Colonic mucosa (tissue), 4 donors: Measurements from ENCODE around the gene AKAP6. TPM values are rescaled to one million over a fixed set of nuclear protein-coding genes. Genes with fewer than 3 reads are reported as not detected.

Experiments used
- DNase-seq: peaks from one replicate; pipeline ENCODE4 v3.0.0-alpha.2; 2020
- H3K27ac ChIP-seq: fragments of 200-600 bp; one replicate; pipeline ENCODE4 v1.8.0; 2021
- H3K27me3 ChIP-seq: fragments of 200-600 bp; one replicate; pipeline ENCODE4 v1.8.0; 2021
- H3K36me3 ChIP-seq: fragments of 200-600 bp; one replicate; pipeline ENCODE4 v1.8.0; 2021
- H3K4me1 ChIP-seq: fragments of 200-600 bp; one replicate; pipeline ENCODE4 v1.8.0; 2021; ENCODE audit warnings: mild to moderate bottlenecking
- H3K4me3 ChIP-seq: fragments of 200-600 bp; one replicate; pipeline ENCODE4 v1.8.0; 2021
- H3K9ac ChIP-seq, 2 donors: one replicate each; pipeline ENCODE4 v1.7.0; 2013; ENCODE audit warnings: control low read depth in 2 of 2, low read depth in 2 of 2, low read length in 2 of 2
- H3K9me3 ChIP-seq: fragments of 200-600 bp; one replicate; pipeline ENCODE4 v1.8.0; 2021
- CTCF ChIP-seq: fragments of 200-600 bp; IDR thresholded peaks from one replicate; pipeline ENCODE4 v1.8.0; 2022; ENCODE audit warnings: antibody characterized with exemption, mild to moderate bottlenecking
- intact Hi-C: fragments of 100-400 bp; cut with DNase I; formaldehyde crosslinking; loops from one replicate; pipeline ENCODE4 v1.14.1; 2022
- total RNA-seq, 2 donors: library from RNA; stranded (reverse); fragmentation: NEBNext Ultra II Directional in 1 of 2; extraction: Animal tissue kit (Norgen Biotek cat#: 25700) in 1 of 2; gene quantifications; one replicate each; pipeline ENCODE4 v1.2.1, GENCODE V29; 2021
- donor health status: healthy.
- donor health status: DM: no; HTN: no; CAD: no.
- donor health status: DM: no; HTN: no; CAD: no.

AKAP6 gene
- total RNA-seq, 2 donors from 2014 or later: 1.3 to 10.3 TPM

- no peak overlapping the region for H3K9ac ChIP-seq
- H3K36me3 ChIP-seq: no peaks in the 10 kb centered on the region
- intact Hi-C loops: no loop called here
- DNase-seq: no peak
- H3K4me1 ChIP-seq: peaks cover 6% of the 10 kb centered on the region
- no peak for TF ChIP-seq CTCF
- no peak overlapping the region for H3K27ac ChIP-seq
- no peaks in the 10 kb centered on the region for H3K9me3 ChIP-seq
- H3K4me3 ChIP-seq: no peak overlapping the region
- H3K27me3 ChIP-seq: no peaks in the 10 kb centered on the region
Measured at GRCh38 chr14:32311294-32312009, 17.6 kb upstream of the AKAP6 start.

GRCh38 chr14:32312010-32312331 is 17.1 kb upstream of the AKAP6 start:
- H3K9ac ChIP-seq: no peak overlapping the region
- intact Hi-C loops: no loop called here
- no peaks in the 10 kb centered on the region for H3K36me3 ChIP-seq
- H3K4me1 ChIP-seq: peaks cover 6% of the 10 kb centered on the region
- no peaks in the 10 kb centered on the region for H3K9me3 ChIP-seq
- H3K27me3 ChIP-seq: no peaks in the 10 kb centered on the region
- DNase-seq: no peak
- no peak for TF ChIP-seq CTCF
- no peak overlapping the region for H3K27ac ChIP-seq
- no peak overlapping the region for H3K4me3 ChIP-seq

- no peak for DNase-seq
- intact Hi-C loops: no loop called here
- H3K36me3 ChIP-seq: no peaks in the 10 kb centered on the region
- no peaks in the 10 kb centered on the region for H3K9me3 ChIP-seq
- H3K4me1 ChIP-seq: peaks cover 6% of the 10 kb centered on the region
- H3K9ac ChIP-seq: no peak overlapping the region
- H3K4me3 ChIP-seq: no peak overlapping the region
- no peaks in the 10 kb centered on the region for H3K27me3 ChIP-seq
- no peak for TF ChIP-seq CTCF
- H3K27ac ChIP-seq: peak overlapping the region; percentile 30
Measured at GRCh38 chr14:32313844-32314376, 15.2 kb upstream of the AKAP6 start.

DNA sequence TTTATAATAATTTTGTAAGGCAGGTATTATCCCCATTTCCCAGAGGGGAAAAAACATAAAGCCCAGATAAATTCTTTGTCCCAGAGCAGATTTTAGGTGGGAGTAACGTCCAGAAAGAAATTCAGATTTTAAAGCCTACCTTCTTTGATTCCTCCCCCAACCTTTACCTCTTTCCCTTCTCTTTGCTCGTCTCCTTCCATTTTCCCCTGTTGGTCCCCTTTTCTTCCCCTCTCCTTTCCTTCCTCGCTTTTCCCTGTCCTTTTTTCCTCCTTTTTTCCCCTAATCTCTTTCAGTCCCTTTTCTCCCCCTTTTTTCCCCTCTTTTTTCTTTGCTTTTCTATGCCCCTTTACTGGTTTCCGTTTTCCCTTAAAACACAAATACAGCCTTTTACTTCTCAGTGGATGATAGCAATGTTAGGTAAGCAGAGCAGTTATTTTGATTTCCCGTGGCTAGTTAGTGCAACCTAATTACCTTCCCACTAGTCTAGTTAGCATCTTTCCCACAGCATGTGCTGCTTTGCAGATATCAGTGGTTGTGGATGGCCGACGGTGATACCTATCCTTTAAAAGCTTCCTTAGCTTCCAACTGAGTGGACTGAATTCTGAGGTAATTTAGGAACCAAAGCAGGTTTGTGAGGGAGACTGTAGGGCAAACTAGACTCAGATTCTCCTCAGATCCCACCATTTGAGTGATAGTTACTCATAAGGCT is 10.9 kb upstream of the AKAP6 start:
- H3K4me3 ChIP-seq: no peak overlapping the region
- H3K27me3 ChIP-seq: no peaks in the 10 kb centered on the region
- DNase-seq: no peak
- no peaks in the 10 kb centered on the region for H3K9me3 ChIP-seq
- peaks cover 6% of the 10 kb centered on the region for H3K4me1 ChIP-seq
- no peak for TF ChIP-seq CTCF
- H3K27ac ChIP-seq: no peak overlapping the region
- H3K9ac ChIP-seq: no peak overlapping the region
- H3K36me3 ChIP-seq: no peaks in the 10 kb centered on the region
- intact Hi-C loops: no loop called here

DNA sequence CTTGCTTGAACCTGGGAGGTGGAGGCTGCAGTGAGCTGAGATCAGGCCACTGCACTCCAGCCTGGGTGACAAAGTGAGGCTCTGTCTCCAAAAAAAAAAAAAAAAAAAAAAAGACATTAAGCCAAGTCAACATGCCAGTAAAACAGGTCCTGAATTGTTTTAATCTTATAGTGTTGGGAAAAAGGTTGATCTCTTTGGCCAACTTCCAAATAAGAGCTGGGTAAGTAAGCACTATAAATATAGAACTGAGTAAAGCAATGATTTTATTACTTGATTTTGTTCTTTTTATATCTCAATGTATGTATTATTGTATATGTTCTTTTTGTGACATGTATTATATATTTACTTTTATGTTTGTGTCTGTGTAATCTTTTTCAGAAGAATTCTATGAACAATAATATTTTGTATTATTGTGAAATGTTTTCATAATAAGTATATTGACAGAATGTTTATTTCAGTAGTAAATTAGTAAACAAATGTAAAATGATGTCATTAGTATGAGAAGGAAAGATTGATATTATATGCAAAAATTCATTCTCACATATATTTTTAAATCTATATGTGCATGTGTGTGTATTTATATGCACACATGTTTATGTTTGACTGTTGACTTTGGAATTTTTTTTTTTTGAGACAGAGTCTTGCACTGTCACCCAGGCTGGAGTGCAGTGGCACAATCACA is 9.6 kb upstream of the AKAP6 start:
- no peaks in the 10 kb centered on the region for H3K27me3 ChIP-seq
- no peak overlapping the region for H3K4me3 ChIP-seq
- no peak overlapping the region for H3K9ac ChIP-seq
- TF ChIP-seq CTCF: no peak
- no peak overlapping the region for H3K27ac ChIP-seq
- no peaks in the 10 kb centered on the region for H3K9me3 ChIP-seq
- no peak for DNase-seq
- H3K4me1 ChIP-seq: no peaks in the 10 kb centered on the region
- H3K36me3 ChIP-seq: no peaks in the 10 kb centered on the region
- intact Hi-C loops: no loop called here
